Upper lobe of left lung (tissue), 4 donors: ENCODE results near the gene CCR2.

Experiments
- EP300 ChIP-seq, 4 donors: sonication (generic); formaldehyde crosslinking; IDR thresholded peaks; one replicate each; pipeline ENCODE4 v1.5.1; 2017; ENCODE audit warnings: antibody characterized with exemption in 4 of 4, control low read depth in 2 of 4
- POLR2A ChIP-seq, 4 donors: fragments of 450-650 bp; IDR thresholded peaks; one replicate each; pipeline ENCODE4 v1.5.1; 2016 to 2017; ENCODE audit warnings: antibody characterized with exemption in 4 of 4, mild to moderate bottlenecking in 2 of 4
- POLR2AphosphoS5 ChIP-seq, 2 donors: sonication (generic); formaldehyde crosslinking; IDR thresholded peaks; one replicate each; pipeline ENCODE4 v1.5.1; 2017; ENCODE audit warnings: antibody characterized with exemption in 2 of 2
- TF ChIP-seq, protein P1 (sequence below), 6 experiments: fragments of 450-650 bp in 4 of 6; fragments of 200-600 bp in 2 of 6; sonication (generic) in 2 of 6; IDR thresholded peaks; one replicate each; pipeline ENCODE4 v1.5.1; 2016 to 2019; ENCODE audit warnings: antibody characterized with exemption in 6 of 6

DNA sequence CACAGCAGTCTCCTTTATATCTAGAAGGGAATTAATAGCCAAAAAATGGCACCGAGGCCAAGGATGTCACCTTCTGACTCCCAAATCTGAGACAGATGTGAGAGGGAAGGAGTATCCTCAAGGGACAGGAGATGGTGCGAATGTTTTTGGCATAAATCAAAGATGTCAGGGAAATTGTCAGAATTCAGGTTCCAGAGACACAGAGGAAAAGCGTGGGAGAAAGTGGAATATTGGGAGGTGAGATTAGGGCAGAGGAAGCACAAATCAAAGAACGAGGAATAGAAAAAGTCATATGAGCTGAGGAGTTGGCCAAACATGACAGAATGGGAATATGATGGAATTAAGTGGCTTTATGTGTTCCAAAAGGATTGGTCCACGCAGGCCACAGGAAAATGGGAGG is 46.9 kb downstream of the CCR2 start:
- TF ChIP-seq, protein P1, sequence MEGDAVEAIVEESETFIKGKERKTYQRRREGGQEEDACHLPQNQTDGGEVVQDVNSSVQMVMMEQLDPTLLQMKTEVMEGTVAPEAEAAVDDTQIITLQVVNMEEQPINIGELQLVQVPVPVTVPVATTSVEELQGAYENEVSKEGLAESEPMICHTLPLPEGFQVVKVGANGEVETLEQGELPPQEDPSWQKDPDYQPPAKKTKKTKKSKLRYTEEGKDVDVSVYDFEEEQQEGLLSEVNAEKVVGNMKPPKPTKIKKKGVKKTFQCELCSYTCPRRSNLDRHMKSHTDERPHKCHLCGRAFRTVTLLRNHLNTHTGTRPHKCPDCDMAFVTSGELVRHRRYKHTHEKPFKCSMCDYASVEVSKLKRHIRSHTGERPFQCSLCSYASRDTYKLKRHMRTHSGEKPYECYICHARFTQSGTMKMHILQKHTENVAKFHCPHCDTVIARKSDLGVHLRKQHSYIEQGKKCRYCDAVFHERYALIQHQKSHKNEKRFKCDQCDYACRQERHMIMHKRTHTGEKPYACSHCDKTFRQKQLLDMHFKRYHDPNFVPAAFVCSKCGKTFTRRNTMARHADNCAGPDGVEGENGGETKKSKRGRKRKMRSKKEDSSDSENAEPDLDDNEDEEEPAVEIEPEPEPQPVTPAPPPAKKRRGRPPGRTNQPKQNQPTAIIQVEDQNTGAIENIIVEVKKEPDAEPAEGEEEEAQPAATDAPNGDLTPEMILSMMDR (IDR thresholded peaks at IDR 0.05), result no peak
- TF ChIP-seq POLR2AphosphoS5 (IDR thresholded peaks at IDR 0.05), result no peak
- no peak for TF ChIP-seq POLR2A (IDR thresholded peaks at IDR 0.05)
- TF ChIP-seq EP300 (IDR thresholded peaks at IDR 0.05), result no peak
